Stimulated activated CD4-positive, alpha-beta T cell treated with anti-CD3 and anti-CD28 coated beads, Interleukin-4, amount 100 ng/mL, for 1 hour (primary cell): Measurements from ENCODE around the gene SP9.

Source experiments
- DNase-seq: peaks from one replicate; pipeline ENCODE4 v3.0.0-alpha.2; 2020

The SP9 gene

DNA sequence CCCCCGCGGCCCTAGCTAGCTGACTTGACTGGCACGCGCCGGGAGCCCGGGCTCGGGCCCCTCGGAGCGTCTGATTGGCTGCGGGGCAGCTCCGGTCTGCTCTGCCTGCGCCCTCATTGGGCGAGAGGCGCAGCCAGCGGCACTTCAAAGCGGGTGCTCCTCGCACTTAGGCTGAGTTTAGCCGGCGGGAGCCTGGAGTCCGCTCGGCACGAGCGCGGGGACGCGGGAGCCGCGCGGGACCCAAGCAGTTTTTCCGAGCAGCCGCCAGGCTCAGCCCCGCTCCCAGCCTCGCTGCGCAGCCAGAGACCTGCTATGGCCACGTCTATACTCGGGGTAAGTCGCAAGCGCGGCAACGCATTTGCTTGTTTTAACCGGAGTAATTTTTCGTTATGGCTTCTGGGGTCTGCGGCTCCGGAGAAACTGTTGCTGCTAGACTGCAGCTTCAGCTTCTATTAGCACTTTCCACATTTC is at the start of gene SP9:
TSS of gene SP9 (plus strand) at position 174 of the 471 bp plus-strand sequence. CDS start at position 313, 139 bp downstream.
- DNase-seq, result peak; percentile 23

DNA sequence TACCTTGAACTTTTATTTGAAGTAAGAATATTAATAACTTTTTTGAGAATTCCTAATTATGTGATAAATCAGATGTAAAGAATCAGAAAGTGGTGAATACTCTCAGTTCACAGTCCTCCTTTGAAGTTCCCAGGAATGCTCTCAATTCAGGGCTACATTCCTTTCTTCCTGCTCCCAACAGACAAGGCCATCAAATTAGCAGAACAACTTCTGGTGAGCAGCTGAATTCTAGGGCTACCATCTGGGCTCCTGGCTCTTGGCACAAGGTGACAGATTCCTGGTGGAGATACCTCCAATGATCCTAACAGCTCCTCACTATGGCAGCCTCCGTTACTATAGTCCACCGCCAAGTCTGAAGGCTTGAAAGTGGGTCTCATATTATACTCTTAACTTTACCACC is 48.6 kb upstream of the SP9 start:
- DNase-seq, result no peak

DNA sequence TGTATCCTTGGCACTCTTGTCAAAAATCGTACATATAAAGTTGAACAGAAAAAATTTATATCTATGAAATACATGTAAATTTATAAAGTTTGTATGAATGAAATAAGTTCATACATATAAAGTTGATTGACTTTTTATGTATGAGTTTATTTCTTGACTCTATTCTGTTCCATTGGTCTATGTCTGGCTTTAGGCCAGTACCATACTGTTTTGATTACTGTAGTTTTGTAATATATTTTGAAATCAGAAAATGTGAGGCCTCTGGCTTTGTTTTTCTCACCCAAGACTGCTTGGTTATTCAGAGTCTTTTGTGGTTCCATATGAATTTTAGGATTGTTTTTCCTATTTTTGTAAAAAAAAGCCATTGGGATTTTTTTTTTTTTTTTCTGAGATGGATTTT is 41.8 kb upstream of the SP9 start:
- no peak for DNase-seq

DNA sequence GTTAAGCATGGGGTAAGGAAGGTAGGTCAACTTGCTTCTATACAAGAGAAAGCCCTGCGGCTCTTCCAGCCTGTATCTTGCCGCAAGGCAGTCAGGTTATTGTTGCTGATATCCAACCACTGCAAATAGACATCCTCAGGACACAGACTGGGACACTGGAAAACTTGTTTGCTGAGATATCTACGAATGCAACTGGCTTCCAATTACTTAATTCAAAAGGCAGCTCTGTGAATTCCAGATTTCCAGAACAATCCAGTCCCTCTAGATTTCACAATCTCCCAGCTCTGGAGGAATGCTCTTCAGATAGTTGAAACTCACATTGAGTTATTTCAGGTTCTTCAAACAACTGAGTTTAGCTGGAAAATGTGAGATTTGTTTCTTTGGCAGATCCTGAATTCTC is 34.6 kb upstream of the SP9 start:
- no peak for DNase-seq

DNA sequence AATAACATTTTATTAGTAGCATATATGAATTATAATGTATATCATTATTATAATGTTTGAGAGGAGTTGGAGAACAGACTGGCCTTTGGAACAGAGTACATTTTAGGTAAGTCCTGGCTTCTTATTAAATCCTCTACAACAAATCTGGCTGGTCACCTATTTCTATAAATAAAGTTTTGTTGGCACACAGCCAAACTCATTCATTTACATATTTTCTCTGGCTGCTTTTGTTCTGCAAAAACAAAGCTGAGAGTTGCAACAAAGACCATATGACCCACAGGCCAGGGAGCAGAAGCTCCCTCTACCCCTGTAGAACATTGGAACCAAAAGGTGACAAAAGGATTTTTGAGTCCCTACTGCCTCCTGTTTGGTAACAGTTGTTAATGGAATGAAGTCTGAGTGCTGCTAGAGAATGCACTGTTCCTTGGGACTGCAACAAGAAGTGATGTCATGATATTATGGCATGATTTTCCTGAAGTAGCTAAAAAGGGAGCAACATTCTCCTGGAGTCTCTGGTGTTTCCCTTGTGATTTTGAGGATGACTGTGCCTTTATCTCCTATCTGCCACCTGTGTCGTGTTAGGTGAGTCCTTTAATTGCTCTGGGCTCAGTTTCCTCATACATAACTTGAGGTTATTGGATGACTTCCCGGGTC is 22.0 kb upstream of the SP9 start:
- DNase-seq, result no peak

DNA sequence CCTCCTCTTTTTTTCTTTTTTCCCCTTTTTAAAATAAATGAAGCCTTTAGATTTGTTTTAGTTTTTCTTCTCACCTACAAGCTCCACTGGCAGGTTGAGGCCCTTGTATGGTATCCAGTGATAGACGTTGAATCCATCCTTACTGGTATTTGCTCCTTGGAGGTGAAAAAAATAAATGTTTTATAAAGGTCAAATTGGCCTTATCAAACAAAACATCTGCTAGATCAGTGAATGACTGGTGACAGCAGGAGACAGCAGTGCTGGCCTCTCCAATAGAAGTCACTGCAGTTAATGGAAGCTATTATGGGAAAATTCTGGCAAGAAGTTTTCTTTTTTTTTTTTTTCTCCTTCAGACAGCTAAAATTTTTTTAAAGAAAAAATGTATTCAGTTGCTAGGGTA is 12.6 kb upstream of the SP9 start:
- no peak for DNase-seq

DNA sequence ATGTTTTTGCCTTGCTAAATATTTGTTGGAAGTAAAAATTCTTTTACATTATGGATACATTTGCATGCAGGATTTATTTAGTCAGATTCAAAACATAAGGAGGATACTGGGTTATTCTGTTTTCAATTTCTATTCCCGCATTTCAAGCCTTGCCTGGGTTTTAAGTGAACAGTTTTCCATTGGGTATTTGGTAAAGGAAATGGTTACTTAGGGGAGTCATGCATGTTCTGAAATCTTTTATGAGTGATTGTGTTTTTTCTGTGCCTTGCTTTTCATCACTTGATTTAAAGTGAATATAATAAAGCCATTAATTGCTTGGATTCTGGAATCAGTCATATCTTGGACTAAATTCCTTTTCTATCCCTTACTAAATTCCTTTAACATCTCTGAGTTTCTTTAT is 12.0 kb upstream of the SP9 start:
- DNase-seq, result no peak

DNA sequence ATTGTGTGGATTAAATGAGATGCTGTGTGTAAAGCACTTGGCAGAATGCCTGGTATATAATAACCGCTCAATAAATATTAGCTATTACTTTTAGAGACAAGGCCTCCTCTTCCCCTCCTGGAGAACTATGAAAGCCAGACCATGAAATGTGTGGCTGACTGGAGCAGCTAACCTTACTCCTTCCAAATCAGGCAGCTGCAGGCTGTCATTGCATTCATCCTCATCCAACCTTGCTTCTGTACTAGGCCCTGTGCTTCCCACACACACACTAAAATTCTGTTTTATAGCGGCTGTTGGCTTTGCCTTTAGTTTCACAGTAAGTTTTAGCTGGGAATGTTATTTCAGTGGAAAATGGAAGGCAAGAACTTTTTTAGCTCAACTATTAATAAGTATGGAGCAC is 10.2 kb upstream of the SP9 start:
- no peak for DNase-seq

DNA sequence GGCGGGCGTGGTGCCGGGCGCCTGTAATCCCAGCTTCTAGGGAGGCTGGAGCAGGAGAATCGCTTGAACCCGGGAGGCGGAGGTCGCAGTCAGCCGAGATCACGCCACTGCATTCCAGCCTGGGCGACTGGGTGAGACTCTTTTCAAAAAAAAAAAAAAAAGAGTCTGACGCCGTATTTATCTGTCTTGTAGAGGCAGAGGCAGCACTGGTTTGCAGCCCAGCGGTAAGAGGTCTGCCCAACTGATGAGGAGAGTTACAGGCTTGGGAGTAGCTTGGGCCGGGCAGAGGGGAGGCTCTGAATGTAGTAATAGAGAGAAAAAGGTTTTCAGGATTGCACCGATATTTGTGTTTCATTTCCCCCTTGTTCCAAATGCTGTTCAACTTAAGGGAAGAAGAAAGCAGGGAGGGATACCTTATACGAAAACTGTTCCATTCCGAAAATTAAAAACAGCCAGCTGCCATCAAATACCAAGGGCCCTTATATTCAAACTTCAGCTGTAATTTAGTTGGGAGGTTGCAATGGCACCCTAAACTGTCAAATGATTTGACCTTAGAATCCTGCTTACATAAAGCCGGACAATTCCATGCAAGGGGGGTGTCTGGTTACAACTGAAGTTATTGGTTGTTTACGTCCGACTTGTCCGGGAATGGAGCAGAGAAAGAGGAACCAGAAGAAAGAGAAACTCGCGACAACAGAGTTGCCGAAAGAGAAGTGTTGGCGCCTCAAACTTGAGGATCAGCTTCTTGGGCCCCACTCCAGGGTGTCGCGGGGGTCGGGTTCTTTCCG is 9.2 kb upstream of the SP9 start:
- DNase-seq, result no peak

DNA sequence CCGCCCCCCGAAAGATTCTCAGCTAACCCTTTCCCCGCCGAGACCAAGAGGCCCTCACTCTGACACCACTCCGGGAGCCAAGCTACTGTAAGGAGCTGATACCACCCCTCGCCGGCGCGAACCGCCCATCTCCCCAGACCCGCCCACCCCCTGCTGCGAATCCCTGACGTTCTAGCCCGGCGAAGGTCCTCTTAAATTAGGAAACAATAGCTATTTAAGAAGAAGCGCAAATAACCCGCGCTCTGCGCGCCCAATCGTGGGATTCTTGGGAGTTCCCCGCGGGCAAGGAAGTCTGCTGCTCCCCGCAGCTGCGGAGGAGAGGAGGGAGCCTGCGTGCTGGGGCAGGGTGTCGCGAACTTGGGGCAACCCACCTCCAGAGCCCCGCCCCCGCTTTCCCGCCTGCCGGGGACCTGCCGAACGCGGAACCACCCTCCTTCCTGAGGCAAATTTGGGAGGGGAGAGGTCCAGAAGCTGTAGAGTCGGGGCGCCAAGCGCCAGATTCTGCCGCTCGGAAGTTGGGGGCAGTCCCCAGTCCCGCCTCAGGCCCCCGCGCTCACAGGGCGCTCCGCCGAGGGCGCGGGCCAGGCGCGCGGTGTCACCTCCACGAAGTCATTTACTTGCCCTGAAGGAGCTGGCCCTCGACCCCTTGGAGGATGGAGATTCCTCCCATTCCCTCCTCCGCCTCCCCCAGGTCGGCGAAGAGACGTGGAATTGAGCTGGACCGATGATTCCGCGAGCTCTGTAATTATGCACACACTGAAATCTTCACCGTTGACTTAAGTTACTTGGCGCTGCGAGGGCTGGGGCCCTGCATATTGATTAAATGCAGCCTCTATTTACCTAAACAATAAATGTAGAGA is 8.4 kb upstream of the SP9 start:
- peak; percentile 43 for DNase-seq

DNA sequence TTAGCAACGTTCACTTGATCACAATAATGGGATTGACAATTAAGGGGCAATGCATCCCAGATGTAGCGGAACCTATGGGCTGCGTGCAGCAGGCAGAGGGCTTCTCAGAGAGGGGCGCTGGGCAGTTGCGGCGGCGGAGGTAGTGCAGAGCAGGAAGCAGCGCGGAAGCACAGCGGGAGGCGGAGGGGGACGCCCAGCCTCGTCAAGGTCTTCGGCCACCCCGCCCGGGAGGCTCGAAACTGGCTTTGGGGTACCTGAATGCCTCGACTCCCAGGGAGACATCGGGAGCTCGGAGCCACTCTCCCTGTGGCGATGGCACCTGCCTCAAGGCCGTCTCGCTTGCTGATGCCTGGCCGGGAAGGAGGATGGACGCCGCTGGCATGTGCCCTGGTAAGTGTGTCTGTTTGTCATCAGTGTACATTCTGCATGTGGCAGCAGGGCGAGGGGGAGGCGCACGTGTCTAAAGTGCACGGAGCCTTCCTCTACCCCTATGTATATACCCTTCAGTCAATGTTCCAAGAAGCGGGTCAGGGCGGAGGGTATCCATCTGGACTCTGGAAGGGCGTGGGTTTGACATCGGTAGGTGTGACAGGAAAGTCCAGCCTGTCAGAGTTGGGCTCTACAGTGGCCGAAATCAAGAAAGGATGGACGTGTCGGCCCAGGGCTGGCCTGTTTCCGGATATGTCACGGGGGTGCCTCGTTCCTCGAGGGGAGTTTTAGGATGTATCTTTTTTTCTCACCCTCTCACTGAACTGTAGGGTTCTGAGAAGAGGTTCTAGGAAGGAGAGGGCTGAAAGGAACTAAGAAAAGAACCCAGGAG is 7.5 kb upstream of the SP9 start:
- DNase-seq, result peak; percentile 16

DNA sequence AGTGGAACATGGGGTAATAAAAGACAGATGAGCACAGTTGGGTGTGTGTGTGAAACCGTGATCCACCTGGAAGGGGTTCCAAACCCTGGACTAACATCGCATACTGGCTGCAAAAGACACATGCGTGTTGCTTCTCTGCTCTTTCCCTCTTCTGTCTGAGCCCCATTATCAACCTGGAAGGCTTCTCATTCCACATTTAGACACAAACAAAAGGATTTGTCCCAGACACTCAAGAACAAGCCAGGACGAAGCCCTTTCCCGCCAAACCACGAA is 7.0 kb upstream of the SP9 start:
- no peak for DNase-seq

DNA sequence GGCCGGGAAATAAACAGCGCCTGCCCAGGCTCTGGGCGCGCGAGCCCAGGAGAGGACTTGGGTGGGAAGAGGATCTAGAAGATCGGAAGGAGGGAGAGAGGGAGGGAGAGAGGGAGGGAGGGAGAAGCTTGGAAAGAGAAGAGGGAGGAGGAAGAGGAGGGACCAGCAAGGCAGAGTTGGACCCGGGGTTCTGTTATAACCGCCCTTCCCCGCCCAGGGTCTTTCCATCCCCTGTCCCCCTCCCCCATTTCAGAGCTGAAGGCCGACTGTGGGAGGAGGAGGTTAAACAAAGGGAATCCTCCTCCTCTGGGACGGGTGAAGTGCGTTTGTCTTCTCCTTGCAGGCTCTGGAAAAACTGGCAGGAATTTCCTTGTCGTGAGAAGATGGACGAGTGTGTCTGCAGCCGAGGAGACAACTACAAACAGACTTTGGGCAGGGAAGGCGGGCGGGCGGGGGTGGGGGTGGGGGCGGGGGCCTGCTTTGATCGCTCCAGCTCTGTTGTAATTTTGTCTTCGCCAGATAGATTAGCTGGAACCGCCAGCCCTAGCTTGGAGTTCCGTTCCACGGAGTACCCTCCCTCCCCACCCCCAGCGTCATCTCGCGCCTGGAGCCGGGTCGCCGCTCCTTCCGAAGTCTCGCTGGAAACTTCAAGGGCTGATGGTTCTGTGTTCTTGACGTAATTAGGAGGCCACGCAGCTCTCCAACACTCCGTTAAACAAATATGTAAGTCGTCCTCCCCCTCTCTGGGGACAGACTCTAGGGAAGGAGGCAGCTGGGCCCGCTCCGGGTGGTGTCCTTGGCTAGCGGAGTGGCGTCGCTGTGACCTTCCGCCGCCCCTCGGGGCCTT is 6.4 kb upstream of the SP9 start:
- no peak for DNase-seq

DNA sequence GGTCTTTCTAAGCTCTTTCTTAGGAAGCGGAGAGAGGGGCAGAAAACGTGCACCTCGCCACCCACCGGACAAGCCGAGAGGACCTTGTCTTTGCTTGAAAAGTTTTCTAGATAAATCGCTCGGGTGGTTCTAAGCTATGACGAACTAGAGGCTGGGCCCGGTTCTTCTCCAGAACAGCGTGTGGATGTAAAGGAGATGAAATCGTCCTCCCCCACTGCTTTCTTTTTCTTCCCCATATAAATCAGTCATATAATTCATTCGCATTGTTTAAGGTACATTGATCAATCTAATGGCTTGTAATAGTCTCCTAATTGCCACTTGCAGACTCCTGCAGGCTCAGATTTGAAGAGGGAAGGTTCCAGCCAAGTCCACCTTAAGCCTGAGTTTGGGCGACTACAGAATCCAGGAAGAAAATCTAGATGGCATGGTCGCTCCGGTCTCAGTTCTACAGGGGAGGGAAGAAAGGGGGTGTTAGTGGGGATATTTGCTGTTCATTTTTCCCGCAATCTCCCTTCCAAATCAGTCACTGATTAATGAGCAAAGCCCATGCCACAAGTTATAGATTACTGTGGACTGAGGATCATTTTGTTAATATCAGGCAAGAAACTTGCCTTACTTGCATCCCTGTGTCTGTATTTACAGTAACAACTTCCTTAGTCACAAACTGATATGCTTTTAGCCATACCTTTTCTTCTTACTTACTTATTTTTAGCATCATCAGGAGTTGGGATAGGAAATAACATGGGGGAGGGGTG is 5.6 kb upstream of the SP9 start:
- no peak for DNase-seq

DNA sequence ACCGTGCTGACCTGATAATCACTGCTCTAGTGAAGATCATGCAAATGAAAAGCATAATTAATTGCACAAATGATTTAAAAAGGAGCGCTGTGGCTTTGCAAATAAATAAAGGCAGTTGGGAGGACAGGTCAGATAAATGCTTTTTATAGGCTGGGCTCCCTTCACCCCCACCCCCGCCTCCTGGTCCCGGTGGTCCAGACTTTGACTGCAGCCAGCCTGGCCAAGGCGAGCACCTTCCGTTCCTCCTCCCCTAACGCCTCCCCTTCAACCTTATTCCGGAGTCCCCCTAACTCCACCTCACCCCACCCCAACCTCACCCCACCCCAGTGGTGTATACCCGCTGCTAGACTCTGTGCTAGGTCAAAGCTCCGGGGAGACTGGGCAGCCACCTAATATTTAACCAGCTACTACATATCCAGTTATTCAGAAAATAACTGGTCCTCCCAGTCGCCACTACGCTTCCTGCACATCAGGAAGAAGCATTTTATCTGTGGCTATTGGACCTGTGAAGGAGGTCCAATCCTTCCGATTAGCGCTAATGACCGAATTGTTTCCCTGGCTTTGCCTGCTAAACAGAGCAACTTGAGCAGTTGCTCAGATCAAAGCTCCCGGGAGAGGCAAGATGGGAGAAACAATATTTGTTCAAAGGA is 3.7 kb upstream of the SP9 start:
- no peak for DNase-seq

DNA sequence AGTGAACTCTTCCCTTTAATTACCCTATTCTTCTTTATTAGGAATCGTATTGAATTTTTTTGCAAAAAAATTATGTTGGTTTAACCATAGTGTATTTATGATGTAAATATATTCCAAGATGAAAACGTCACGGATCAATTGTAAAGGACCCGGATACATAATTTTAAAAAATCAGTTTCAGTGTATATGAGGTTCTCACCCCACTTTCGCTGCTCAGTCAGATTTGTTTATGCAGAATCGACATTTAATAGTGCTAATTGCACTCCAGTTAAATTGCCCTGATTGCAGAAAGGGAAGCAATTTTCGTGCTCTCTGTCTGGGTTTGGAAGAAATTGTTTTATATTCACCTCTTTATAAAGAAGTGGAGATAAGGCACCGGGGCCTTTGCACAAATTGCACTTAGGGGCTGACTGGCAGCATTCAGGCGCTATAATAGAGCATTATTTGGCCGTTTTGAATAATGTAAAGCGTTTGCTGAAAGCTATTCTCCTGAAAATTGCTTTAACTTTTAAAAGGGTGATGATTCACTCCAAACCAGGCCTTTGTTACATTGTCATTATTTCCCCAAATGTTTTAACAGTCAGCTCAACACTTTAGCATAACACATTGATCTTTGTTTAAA is 3.0 kb upstream of the SP9 start:
- no peak for DNase-seq

DNA sequence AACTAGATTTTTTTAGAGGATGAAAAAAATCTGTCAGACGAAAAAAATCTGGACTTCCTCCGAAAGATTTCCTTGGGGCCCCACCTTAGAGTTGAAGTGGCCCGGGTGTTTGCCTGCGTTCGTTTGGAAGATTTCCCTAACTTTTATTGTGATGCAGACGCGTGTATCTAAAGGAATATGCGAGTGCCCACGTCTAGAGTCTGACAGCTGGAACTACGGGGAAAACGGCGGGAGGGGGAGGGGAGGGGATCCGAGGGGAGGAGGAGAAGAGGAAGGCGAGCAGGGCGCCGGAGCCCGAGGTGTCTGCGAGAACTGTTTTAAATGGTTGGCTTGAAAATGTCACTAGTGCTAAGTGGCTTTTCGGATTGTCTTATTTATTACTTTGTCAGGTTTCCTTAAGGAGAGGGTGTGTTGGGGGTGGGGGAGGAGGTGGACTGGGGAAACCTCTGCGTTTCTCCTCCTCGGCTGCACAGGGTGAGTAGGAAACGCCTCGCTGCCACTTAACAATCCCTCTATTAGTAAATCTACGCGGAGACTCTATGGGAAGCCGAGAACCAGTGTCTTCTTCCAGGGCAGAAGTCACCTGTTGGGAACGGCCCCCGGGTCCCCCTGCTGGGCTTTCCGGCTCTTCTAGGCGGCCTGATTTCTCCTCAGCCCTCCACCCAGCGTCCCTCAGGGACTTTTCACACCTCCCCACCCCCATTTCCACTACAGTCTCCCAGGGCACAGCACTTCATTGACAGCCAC is 2.4 kb upstream of the SP9 start:
- DNase-seq, result no peak

DNA sequence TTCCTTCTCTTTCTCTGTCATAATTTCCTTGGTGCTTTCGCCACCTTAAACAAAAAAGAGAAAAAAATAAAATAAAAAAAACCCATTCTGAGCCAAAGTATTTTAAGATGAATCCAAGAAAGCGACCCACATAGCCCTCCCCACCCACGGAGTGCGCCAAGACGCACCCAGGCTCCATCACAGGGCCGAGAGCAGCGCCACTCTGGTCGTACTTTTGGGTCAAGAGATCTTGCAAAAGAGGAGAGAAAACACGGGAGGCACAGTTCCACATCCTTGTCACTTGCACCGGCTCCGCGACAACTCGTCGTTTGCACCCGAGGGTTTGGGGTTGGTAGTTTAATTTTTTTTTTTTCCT is 1.8 kb upstream of the SP9 start:
- DNase-seq, result no peak
